GM10266 (cell line): Measurements from ENCODE around the gene ERVK3-1.

Experiments used
- DNase-seq: peaks from one replicate; pipeline ENCODE4 v3.0.0; 2012; ENCODE audit errors: extremely low spot score
- CTCF ChIP-seq: IDR thresholded peaks from 2 replicates; pipeline ENCODE4 v1.5.1; 2012; ENCODE audit warnings: mild to moderate bottlenecking, low read depth; ENCODE audit not compliant: control insufficient read depth, insufficient read depth; ENCODE audit errors: missing control alignments

ERVK3-1 gene

DNA sequence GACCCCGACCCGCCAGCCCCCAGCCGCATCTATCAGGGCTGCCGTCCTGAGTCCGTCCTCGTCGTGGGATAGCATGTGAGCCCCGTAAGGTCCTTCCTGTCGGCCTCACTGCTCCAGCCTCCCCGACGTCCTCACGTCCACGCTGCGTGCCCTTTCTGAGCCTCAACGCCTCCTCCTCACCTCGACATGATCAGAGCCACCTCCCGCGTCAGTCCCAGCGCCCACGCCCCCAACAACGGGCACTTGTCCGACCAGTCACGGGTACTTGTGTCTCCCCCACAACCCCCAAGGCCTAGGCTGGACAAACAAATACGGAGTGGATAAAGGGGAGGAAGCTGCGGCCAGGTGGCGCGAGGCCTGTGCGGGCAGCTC is 56.7 kb downstream of the ERVK3-1 start:
- peak; percentile 75 for DNase-seq
- no peak for TF ChIP-seq CTCF

DNA sequence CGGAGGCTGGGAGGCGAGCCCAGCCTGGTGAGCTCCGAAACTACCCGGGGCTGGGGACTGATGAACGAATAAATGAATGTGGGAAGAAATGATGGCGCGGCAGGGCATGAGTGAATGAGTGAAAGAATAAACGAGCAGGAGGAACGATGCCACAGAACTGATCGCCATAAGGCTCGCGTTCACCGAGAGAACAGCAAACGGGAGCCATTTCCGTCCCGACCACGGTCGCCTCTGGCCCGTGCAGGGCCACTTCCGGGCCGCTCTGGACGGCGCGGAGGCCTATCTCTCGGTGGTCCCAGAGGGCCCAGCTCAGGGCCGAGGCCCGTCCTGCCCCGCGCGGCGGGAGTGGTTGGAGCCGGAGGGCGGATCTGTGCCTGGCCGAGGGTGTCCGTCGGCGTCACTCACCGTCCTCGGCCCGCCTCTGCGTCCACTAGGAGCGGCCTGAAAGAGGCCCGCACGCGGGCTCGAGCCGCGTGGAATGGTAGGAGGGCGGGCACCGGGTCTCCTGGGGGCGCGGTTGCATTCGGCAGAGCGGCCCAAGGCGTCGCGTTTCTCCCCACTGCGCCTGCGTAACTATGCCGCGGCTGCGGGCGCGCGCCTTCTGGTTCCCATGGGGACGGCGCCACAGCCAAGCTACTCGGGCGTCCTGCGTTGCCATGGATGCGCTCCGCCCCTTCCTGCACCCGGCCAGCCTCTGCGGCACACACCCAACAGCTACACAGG is 57.3 kb downstream of the ERVK3-1 start, which contains the start of gene ZNF497:
TSS of gene ZNF497 (minus strand) at position 480 of the 723 bp plus-strand sequence. CDS start 5,116 bp downstream, outside the sequence.
- peak; percentile 100 for DNase-seq
- TF ChIP-seq CTCF = peak; percentile 6

- DNase-seq = no peak
- TF ChIP-seq CTCF = no peak
Measured at GRCh38 chr19:58364146-58364545, 59.0 kb downstream of the ERVK3-1 start.
